Activated naive CD4-positive, alpha-beta T cell treated with anti-CD3 and anti-CD28 coated beads, Interleukin-2, amount 10 ng/mL, durations not matched to agents 7 days and 5 days (primary cell): ENCODE results near the gene OR2V2.
"Not testable (repeated sequence)": the region's sequence is repeated elsewhere in the genome, so short reads cannot be mapped to it uniquely, and the experiment has no call there.

Source experiments
- CTCF ChIA-PET: fragments of 350-600 bp; sonication (Branson Sonifier 250); formaldehyde crosslinking; loops from one replicate; lab custom pipeline; 2021; ENCODE audit warnings: antibody characterized with exemption; lab: Charles Lee
- DNase-seq: peaks from one replicate; pipeline ENCODE4 v3.0.0-alpha.2; 2020
- H3K27ac Mint-ChIP-seq: one replicate; pipeline ENCODE4 v1.8.0; 2021; ENCODE audit warnings: mild to moderate bottlenecking, moderate library complexity, mixed read lengths
- H3K27me3 Mint-ChIP-seq: one replicate; pipeline ENCODE4 v1.8.0; 2021; ENCODE audit warnings: mild to moderate bottlenecking, mixed read lengths
- H3K36me3 Mint-ChIP-seq: one replicate; pipeline ENCODE4 v1.8.0; 2021; ENCODE audit warnings: mixed read lengths
- H3K4me1 Mint-ChIP-seq: one replicate; pipeline ENCODE4 v1.8.0; 2021; ENCODE audit warnings: mixed read lengths
- H3K4me3 Mint-ChIP-seq: one replicate; pipeline ENCODE4 v1.8.0; 2021; ENCODE audit warnings: mild to moderate bottlenecking, moderate library complexity, mixed read lengths
- H3K9me3 Mint-ChIP-seq: one replicate; pipeline ENCODE4 v1.8.0; 2021; ENCODE audit warnings: mixed read lengths

The OR2V2 gene

GRCh38 chr5:181149355-181149754 is 2.0 kb downstream of the OR2V2 start:
- no peak for DNase-seq
- CTCF ChIA-PET: no interaction called here
- no peak overlapping the region for H3K27ac Mint-ChIP-seq
- no peaks in the 10 kb centered on the region for H3K36me3 Mint-ChIP-seq
- H3K4me3 Mint-ChIP-seq: no peak overlapping the region
- H3K4me1 Mint-ChIP-seq: peaks cover 4% of the 10 kb centered on the region
- H3K9me3 Mint-ChIP-seq: peaks cover 3% of the 10 kb centered on the region
- H3K27me3 Mint-ChIP-seq: peaks cover 34% of the 10 kb centered on the region

- CTCF ChIA-PET: interaction anchor here (0.7 to 1.4 kb wide), 3 partner anchors 9 to 366 kb away, joined by 3 to 4 read pairs (median 3); no protein-coding TSS in a partner anchor
- no peaks in the 10 kb centered on the region for H3K36me3 Mint-ChIP-seq
- no peak overlapping the region for H3K27ac Mint-ChIP-seq
Measured at GRCh38 chr5:181149806-181150733, 2.7 kb downstream of the OR2V2 start.

GRCh38 chr5:181151146-181151545 is 3.8 kb downstream of the OR2V2 start:
- peaks cover 7% of the 10 kb centered on the region for H3K9me3 Mint-ChIP-seq
- CTCF ChIA-PET: interaction anchor here (0.6 to 1.1 kb wide), 2 partner anchors 218 to 367 kb away, joined by 3 read pairs; no protein-coding TSS in a partner anchor
- H3K36me3 Mint-ChIP-seq: no peaks in the 10 kb centered on the region
- no peak overlapping the region for H3K27ac Mint-ChIP-seq
- H3K4me3 Mint-ChIP-seq: no peak overlapping the region
- H3K4me1 Mint-ChIP-seq: peaks cover 4% of the 10 kb centered on the region
- DNase-seq: no peak
- H3K27me3 Mint-ChIP-seq: peaks cover 38% of the 10 kb centered on the region

More at GRCh38 chr5:181149806-181150733, 2.7 kb downstream of the OR2V2 start:
- Mint-ChIP-seq H3K4me3 (no peak overlapping the region), H3K4me1 (peaks cover 4% of the 10 kb centered on the region), H3K9me3 (peaks cover 6% of the 10 kb centered on the region), H3K27me3 (peaks cover 34% of the 10 kb centered on the region)
- DNase-seq: no peak

- CTCF ChIA-PET: interaction anchor here (1.5 kb wide), 1 partner anchor 65 kb away, joined by 3 read pairs; no protein-coding TSS in a partner anchor
- Mint-ChIP-seq H3K4me3 (no peak overlapping the region), H3K27ac (no peak overlapping the region)
Measured at GRCh38 chr5:181152406-181152805, 5.0 kb downstream of the OR2V2 start.

GRCh38 chr5:181153814-181154213 is 6.4 kb downstream of the OR2V2 start:
- CTCF ChIA-PET: no interaction called here
- peaks cover 7% of the 10 kb centered on the region for H3K9me3 Mint-ChIP-seq
- H3K27ac Mint-ChIP-seq: peak overlapping the region; percentile 58
- H3K36me3 Mint-ChIP-seq: no peaks in the 10 kb centered on the region
- no peak for DNase-seq
- no peak overlapping the region for H3K4me3 Mint-ChIP-seq
- H3K27me3 Mint-ChIP-seq: peaks cover 29% of the 10 kb centered on the region
- H3K4me1 Mint-ChIP-seq: peaks cover 4% of the 10 kb centered on the region

More at GRCh38 chr5:181152406-181152805, 5.0 kb downstream of the OR2V2 start:
- H3K9me3 Mint-ChIP-seq: peaks cover 7% of the 10 kb centered on the region
- peaks cover 39% of the 10 kb centered on the region for H3K27me3 Mint-ChIP-seq
- H3K36me3 Mint-ChIP-seq: no peaks in the 10 kb centered on the region
- no peak for DNase-seq
- peaks cover 4% of the 10 kb centered on the region for H3K4me1 Mint-ChIP-seq

- DNase-seq: no peak
- no peak overlapping the region for H3K27ac Mint-ChIP-seq
- H3K9me3 Mint-ChIP-seq: peaks cover 7% of the 10 kb centered on the region
- H3K4me3 Mint-ChIP-seq: no peak overlapping the region
- H3K36me3 Mint-ChIP-seq: no peaks in the 10 kb centered on the region
- peaks cover 18% of the 10 kb centered on the region for H3K27me3 Mint-ChIP-seq
- CTCF ChIA-PET: interaction anchor here (0.9 kb wide), 1 partner anchor 11 kb away, joined by 4 read pairs; no protein-coding TSS in a partner anchor
- peaks cover 23% of the 10 kb centered on the region for H3K4me1 Mint-ChIP-seq
Measured at GRCh38 chr5:181156758-181157157, 9.4 kb downstream of the OR2V2 start.

- Mint-ChIP-seq H3K27me3 (peaks cover 33% of the 10 kb centered on the region), H3K27ac (no peak overlapping the region), H3K4me1 (peaks cover 37% of the 10 kb centered on the region), H3K36me3 (no peaks in the 10 kb centered on the region), H3K4me3 (no peak overlapping the region), H3K9me3 (peaks cover 6% of the 10 kb centered on the region)
- no peak for DNase-seq
- CTCF ChIA-PET: interaction anchor here (1.2 to 1.6 kb wide), 2 partner anchors 9 to 297 kb away, joined by 4 read pairs; no protein-coding TSS in a partner anchor
Measured at GRCh38 chr5:181158869-181159268, 11.5 kb downstream of the OR2V2 start.

GRCh38 chr5:181159286-181160151 is 12.1 kb downstream of the OR2V2 start:
- Mint-ChIP-seq H3K27me3 (peaks cover 39% of the 10 kb centered on the region), H3K27ac (peak overlapping the region; percentile 94), H3K4me3 (peak overlapping the region; percentile 32), H3K36me3 (no peaks in the 10 kb centered on the region), H3K9me3 (peaks cover 3% of the 10 kb centered on the region), H3K4me1 (peaks cover 35% of the 10 kb centered on the region)
- peak; percentile 94 for DNase-seq
- CTCF ChIA-PET: interaction anchor here (1.0 to 1.6 kb wide), 4 partner anchors 9 to 298 kb away, joined by 3 to 4 read pairs (median 4); no protein-coding TSS in a partner anchor

GRCh38 chr5:181160152-181160754 is 12.9 kb downstream of the OR2V2 start:
- Mint-ChIP-seq H3K4me3 (peak overlapping the region; percentile 60), H3K27ac (peak overlapping the region; percentile 94), H3K27me3 (peaks cover 46% of the 10 kb centered on the region), H3K36me3 (no peaks in the 10 kb centered on the region), H3K9me3 (no peaks in the 10 kb centered on the region), H3K4me1 (peaks cover 39% of the 10 kb centered on the region)
- CTCF ChIA-PET: interaction anchor here (1.0 kb wide), 2 partner anchors 25 to 291 kb away, joined by 3 to 4 read pairs; no protein-coding TSS in a partner anchor
- DNase-seq: peak; percentile 81

- peak overlapping the region; percentile 89 for H3K27ac Mint-ChIP-seq
- H3K27me3 Mint-ChIP-seq: peaks cover 51% of the 10 kb centered on the region
- H3K4me3 Mint-ChIP-seq: peak overlapping the region; percentile 60
- H3K4me1 Mint-ChIP-seq: peaks cover 44% of the 10 kb centered on the region
- DNase-seq: peak; percentile 63
- H3K36me3 Mint-ChIP-seq, H3K9me3 Mint-ChIP-seq: not testable (repeated sequence)
- CTCF ChIA-PET: interaction anchor here (1.0 kb wide), 2 partner anchors 24 to 292 kb away, joined by 3 to 4 read pairs; no protein-coding TSS in a partner anchor
Measured at GRCh38 chr5:181160755-181161533, 13.6 kb downstream of the OR2V2 start.

- peaks cover 49% of the 10 kb centered on the region for H3K4me1 Mint-ChIP-seq
- no peaks in the 10 kb centered on the region for H3K36me3 Mint-ChIP-seq
- no peaks in the 10 kb centered on the region for H3K9me3 Mint-ChIP-seq
- DNase-seq: no peak
- H3K27me3 Mint-ChIP-seq: peaks cover 56% of the 10 kb centered on the region
- H3K27ac Mint-ChIP-seq: peak overlapping the region; percentile 89
- CTCF ChIA-PET: no interaction called here
- peak overlapping the region; percentile 60 for H3K4me3 Mint-ChIP-seq
Measured at GRCh38 chr5:181161534-181162175, 14.3 kb downstream of the OR2V2 start.

GRCh38 chr5:181163487-181164075 is 16.2 kb downstream of the OR2V2 start:
- Mint-ChIP-seq H3K4me3 (peak overlapping the region; percentile 24), H3K36me3 (no peaks in the 10 kb centered on the region), H3K9me3 (no peaks in the 10 kb centered on the region), H3K4me1 (peaks cover 68% of the 10 kb centered on the region), H3K27ac (peak overlapping the region; percentile 57), H3K27me3 (peaks cover 67% of the 10 kb centered on the region)
- CTCF ChIA-PET: interaction anchor here (1.6 kb wide), 1 partner anchor 10 kb away, joined by 4 read pairs; no protein-coding TSS in a partner anchor
- DNase-seq: no peak
